Measurements from ENCODE around the gene WDR35. TPM values are rescaled to one million over a fixed set of nuclear protein-coding genes. Genes with fewer than 3 reads are reported as not detected.

Gene WDR35
- total RNA-seq, 1 experiment from 2014 or later, result 16.7 TPM

GRCh38 chr2:19955544-19956422 is 34.1 kb downstream of the WDR35 start:
- 100% methylated on average over 2 of the region's 6 CpGs for WGBS (ENCODE audit: extremely low coverage, insufficient read length, low lambda C conversion rate)
- DNase-seq, result peak; percentile 70
- Histone ChIP-seq H2BK20ac (ENCODE audit: low read depth, low read length, poor library complexity, severe bottlenecking) (no peak overlapping the region), H2AK5ac (ENCODE audit: insufficient read length, low read length) (no peak overlapping the region), H3K23ac (ENCODE audit: insufficient read length, low read depth, low read length) (no peak overlapping the region), H3K56ac (ENCODE audit: insufficient read length, low read depth, low read length) (no peak overlapping the region), H4K20me1 (ENCODE audit: control insufficient read depth, insufficient read depth, insufficient read length) (no peaks in the 10 kb centered on the region), H2BK120ac (ENCODE audit: low read depth, low read length, poor library complexity, severe bottlenecking) (no peak overlapping the region), H3K14ac (ENCODE audit: insufficient read depth, low read length) (no peak overlapping the region), H4K91ac (ENCODE audit: insufficient read length, low read depth, low read length) (no peak overlapping the region), H3K79me1 (ENCODE audit: insufficient read depth, low read depth, low read length, poor library complexity, severe bottlenecking) (no peaks in the 10 kb centered on the region), H3K27me3 (ENCODE audit: insufficient read depth, low read length) (no peaks in the 10 kb centered on the region), H2BK5ac (ENCODE audit: insufficient read length, low read length) (no peak overlapping the region), H2BK15ac (ENCODE audit: low read depth, low read length) (no peak overlapping the region), H4K8ac (replicated peaks; ENCODE audit: insufficient read length, low read depth, low read length) (no peak overlapping the region), H2AFZ (ENCODE audit: low read length) (no peak overlapping the region), H3K27ac (ENCODE audit: insufficient read length, low read depth, low read length) (no peak overlapping the region), H3K79me2 (ENCODE audit: insufficient read depth, low read length) (no peaks in the 10 kb centered on the region), H3K9me3 (ENCODE audit: control insufficient read depth, low read depth, low read length) (no peaks in the 10 kb centered on the region), H3K23me2 (ENCODE audit: insufficient read length, low read depth, low read length, poor library complexity, severe bottlenecking) (no peaks in the 10 kb centered on the region), H3K4ac (ENCODE audit: low read depth, low read length) (no peak overlapping the region), H2BK12ac (ENCODE audit: insufficient read length, low read depth, low read length) (no peak overlapping the region), H3K4me2 (ENCODE audit: insufficient read depth, insufficient read length, low read length) (no peak overlapping the region), H3K9ac (ENCODE audit: extremely low read depth, insufficient read length, low read length) (no peak overlapping the region), H3K4me1 (ENCODE audit: insufficient read depth, low read length) (no peaks in the 10 kb centered on the region), H3T11ph (ENCODE audit: low read length) (no peak overlapping the region), H3K18ac (ENCODE audit: insufficient read length, low read depth, low read length) (no peak overlapping the region), H4K5ac (ENCODE audit: insufficient read length, low read depth, low read length) (no peak overlapping the region)
- Mint-ChIP-seq H3K27me3 (ENCODE audit: low read depth) (no peaks in the 10 kb centered on the region), H3K4me1 (no peaks in the 10 kb centered on the region), H3K9me3 (no peaks in the 10 kb centered on the region), H3K27ac (no peak overlapping the region), H3K4me3 (no peak overlapping the region), H3K36me3 (ENCODE audit: insufficient read depth in 1 of 3, low read depth in 3 of 3) (peaks cover 0 to 9% (median 0%) of the 10 kb centered on the region in 3 experiments; a peak in 3 of 7 replicates)
- peak; percentile 89 for TF ChIP-seq CTCF (conservative IDR thresholded peaks at IDR 0.05)

Measured in H9 (cell line).